ENCODE results near the gene BRD2. TPM values are rescaled to one million over a fixed set of nuclear protein-coding genes. Genes with fewer than 3 reads are reported as not detected.

Gene BRD2
- total and polyA plus RNA-seq, 4 donors = 71.0 to 181 (median 156) TPM

DNA sequence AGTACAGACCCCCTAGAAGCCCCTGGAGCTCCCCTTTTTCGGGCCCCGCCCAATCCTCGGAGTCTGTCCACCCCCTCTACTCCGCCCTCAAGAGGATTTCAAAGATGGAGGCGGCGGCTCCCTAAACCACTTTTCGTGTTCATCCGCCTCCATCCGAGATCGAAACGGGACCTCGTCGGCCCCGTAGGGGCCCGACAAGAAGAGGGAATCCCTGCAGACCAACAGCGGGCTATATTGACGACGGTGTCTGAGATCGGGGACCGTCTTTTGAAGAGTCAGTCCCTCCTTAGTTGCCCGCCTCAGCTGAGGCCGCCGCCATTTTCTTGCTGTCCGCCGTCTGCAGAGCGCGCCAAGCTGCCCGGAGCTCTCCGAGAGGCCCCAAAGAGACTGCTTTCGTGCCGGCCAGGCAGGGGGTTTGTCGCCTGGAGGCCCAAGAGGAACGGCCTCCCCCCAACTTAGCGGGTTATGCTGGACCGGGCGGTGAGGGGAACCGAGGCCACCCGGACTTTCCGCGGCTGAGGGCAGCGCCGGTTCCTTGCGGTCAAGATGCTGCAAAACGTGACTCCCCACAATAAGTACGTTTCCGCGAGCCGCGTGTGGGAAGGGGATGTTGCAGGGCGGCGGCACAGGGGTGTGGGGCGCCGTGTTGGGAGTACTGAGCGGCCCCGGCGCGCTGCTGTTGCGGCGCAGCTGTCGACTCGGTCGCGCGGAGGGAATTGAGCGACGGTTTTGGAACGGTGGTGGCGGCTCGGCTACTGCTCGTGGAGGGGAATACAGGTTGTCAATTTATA, 4.2 kb downstream of the BRD2 start:
- Histone ChIP-seq H3K9me3 (ENCODE audit: control insufficient read depth, low read length) (no peaks in the 10 kb centered on the region), H3K4me1 (ENCODE audit: control insufficient read depth in 1 of 2, insufficient read depth in 2 of 2, low read length in 2 of 2) (no peaks in the 10 kb centered on the region), H3K27ac (ENCODE audit: low read depth in 1 of 2, low read length in 2 of 2) (peak overlapping the region in 1 of 2 donors; percentile 19), H3K27me3 (ENCODE audit: control insufficient read depth in 1 of 2, insufficient read depth in 2 of 2, low read length in 1 of 2) (peaks cover 0 to 2% of the 10 kb centered on the region in 2 donors), H3K36me3 (ENCODE audit: control insufficient read depth in 1 of 2, insufficient read depth in 2 of 2, low read length in 1 of 2) (peaks cover 3 to 20% of the 10 kb centered on the region in 2 donors), H3K4me3 (ENCODE audit: low read length in 2 of 2) (peak overlapping the region; percentile 83 to 91)
- ATAC-seq (ENCODE audit: low FRiP score) (no peak), DNase-seq (peak; percentile 70 to 84)
- WGBS, 2 donors = 0 to 1% methylated on average over 70 of the region's 70 CpGs
- intact Hi-C loops (cut with DNase I) = loop anchor here (2.0 to 10.0 kb wide), 4 partner anchors 130 to 778 kb away; partner anchors contain the start of genes GPSM3 (in 1 of the 2), PBX2 (in 1 of the 2), PSMB8 (in 1 of the 2) and ZBTB22 (in 1 of the 2)

DNA sequence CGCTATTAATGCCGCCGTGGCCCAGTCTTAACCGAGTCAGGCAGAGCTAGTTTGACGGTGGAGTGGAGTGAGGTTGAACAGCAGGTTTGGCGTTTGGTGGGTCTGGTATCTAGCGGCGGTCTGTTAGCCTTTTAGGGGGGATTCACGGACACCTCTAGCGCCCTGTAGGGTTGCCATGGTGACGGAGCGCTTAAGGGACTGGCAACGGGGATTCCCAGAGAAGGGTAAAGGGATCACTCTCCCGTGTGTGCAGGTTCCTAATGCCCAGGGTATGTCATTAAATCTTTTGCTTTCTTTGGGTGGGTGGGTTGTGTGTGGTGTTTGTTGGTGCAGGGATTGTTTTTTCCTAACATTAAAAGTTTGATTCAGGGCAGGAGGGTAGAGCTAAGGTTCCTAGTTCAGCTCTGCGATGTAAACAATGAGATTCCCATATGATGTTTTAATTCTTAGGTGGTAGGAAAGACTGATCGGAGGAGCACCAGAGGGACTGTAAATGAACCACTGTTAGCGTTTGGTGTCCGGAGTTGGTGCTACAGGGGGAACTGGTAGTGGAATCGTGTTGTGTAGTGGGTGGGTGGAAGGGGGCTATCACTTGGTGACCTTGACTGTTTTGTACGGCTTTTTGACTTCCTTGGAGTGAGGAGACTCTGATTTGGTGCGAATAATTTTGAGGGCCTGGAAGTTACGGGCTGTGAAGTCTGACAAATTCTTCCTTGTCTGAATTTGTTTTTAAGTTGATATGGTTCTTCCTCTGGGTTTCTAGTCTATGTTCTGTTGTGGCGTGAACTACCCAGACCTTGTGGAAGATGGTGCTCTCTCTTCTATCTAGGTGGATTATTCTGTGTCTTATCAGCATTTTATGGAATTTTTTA, 5.0 kb downstream of the BRD2 start:
- DNase-seq = peak in 1 of 2 donors; percentile 79

DNA sequence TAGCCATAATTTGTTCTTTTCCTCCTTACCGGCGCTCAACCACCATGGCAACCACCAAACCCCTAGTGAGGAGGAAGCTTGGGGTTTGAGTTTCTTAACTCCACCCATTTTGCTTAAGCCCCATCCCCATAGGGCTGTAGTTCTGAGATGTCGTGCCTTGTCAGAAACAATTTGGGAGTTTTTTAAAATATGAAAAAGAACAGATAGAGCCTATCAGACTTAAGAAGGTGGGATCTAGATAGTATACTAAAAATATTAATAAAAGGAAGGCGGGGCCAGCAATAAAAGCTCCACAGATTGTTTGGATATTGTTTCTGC, 5.6 kb downstream of the BRD2 start:
- no peaks in the 10 kb centered on the region for H3K4me1 ChIP-seq (ENCODE audit: control insufficient read depth in 1 of 2, insufficient read depth in 2 of 2, low read length in 2 of 2)
- ATAC-seq (ENCODE audit: low FRiP score) = no peak
- intact Hi-C loops (cut with DNase I) = loop anchor here (5.0 to 10.0 kb wide), 3 partner anchors 132 to 779 kb away; partner anchors contain the start of genes GPSM3 (in 1 of the 2), PBX2 (in 1 of the 2) and PSMB8 (in 1 of the 2)
- peak overlapping the region; percentile 83 to 91 for H3K4me3 ChIP-seq (ENCODE audit: low read length in 2 of 2)
- 0 to 1% methylated on average over 4 of the region's 4 CpGs for WGBS, 2 donors
- no peaks in the 10 kb centered on the region for H3K9me3 ChIP-seq (ENCODE audit: control insufficient read depth, low read length)
- H3K36me3 ChIP-seq (ENCODE audit: control insufficient read depth in 1 of 2, insufficient read depth in 2 of 2, low read length in 1 of 2) = peaks cover 10 to 24% of the 10 kb centered on the region in 2 donors
- H3K27ac ChIP-seq (ENCODE audit: low read depth in 1 of 2, low read length in 2 of 2) = no peak overlapping the region
- no peak for DNase-seq
- H3K27me3 ChIP-seq (ENCODE audit: control insufficient read depth in 1 of 2, insufficient read depth in 2 of 2, low read length in 1 of 2) = peaks cover 0 to 2% of the 10 kb centered on the region in 2 donors

More for the DNA sequence above, 5.0 kb downstream of the BRD2 start:
- Histone ChIP-seq H3K36me3 (ENCODE audit: control insufficient read depth in 1 of 2, insufficient read depth in 2 of 2, low read length in 1 of 2) (peaks cover 5 to 22% of the 10 kb centered on the region in 2 donors), H3K9me3 (ENCODE audit: control insufficient read depth, low read length) (no peaks in the 10 kb centered on the region), H3K27me3 (ENCODE audit: control insufficient read depth in 1 of 2, insufficient read depth in 2 of 2, low read length in 1 of 2) (peaks cover 0 to 2% of the 10 kb centered on the region in 2 donors), H3K4me3 (ENCODE audit: low read length in 2 of 2) (peak overlapping the region; percentile 83 to 91), H3K4me1 (ENCODE audit: control insufficient read depth in 1 of 2, insufficient read depth in 2 of 2, low read length in 2 of 2) (no peaks in the 10 kb centered on the region), H3K27ac (ENCODE audit: low read depth in 1 of 2, low read length in 2 of 2) (no peak overlapping the region)
- intact Hi-C loops (cut with DNase I) = loop anchor here (2.0 to 10.0 kb wide), 4 partner anchors 131 to 779 kb away; partner anchors contain the start of genes GPSM3 (in 1 of the 2), PBX2 (in 1 of the 2), PSMB8 (in 1 of the 2) and ZBTB22 (in 1 of the 2)
- 0% methylated on average over 23 of the region's 23 CpGs for WGBS, 2 donors
- no peak for ATAC-seq (ENCODE audit: low FRiP score)

DNA sequence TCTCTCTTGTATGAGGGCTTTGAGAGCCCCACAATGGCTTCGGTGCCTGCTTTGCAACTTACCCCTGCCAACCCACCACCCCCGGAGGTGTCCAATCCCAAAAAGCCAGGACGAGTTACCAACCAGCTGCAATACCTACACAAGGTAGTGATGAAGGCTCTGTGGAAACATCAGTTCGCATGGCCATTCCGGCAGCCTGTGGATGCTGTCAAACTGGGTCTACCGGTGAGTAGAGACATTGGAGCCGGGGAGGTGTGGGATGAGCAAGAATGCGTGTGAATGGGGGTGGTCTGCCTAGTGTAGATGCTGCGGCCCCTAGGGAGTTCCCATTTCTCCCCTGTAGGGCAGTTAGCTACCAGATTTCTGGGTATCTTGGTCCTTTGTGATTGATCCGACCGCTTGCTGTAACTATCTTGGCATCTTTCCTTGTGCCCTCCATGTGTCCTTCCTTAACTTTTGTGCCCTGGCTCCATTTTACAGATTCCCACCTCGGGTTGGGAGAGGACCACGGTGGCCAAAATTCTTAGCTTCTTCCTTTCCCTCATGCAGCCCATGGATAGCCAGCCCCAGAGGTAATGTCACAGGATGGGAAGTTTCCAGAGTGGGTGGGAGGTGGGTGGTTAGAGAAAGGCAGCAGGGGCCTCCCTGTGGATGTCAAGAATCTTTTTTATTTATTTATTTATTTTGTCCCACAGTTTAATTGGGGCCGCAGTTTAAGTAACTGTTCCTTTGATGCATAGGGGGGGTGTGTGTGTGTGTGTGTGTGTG, 6.3 kb downstream of the BRD2 start:
- H3K4me3 ChIP-seq (ENCODE audit: low read length in 2 of 2) = peak overlapping the region; percentile 83 to 91
- WGBS, 2 donors = 2 to 4% methylated on average over 14 of the region's 14 CpGs
- no peaks in the 10 kb centered on the region for H3K9me3 ChIP-seq (ENCODE audit: control insufficient read depth, low read length)
- ATAC-seq (ENCODE audit: low FRiP score) = no peak
- peaks cover 10 to 26% of the 10 kb centered on the region in 2 donors for H3K36me3 ChIP-seq (ENCODE audit: control insufficient read depth in 1 of 2, insufficient read depth in 2 of 2, low read length in 1 of 2)
- intact Hi-C loops (cut with DNase I) = loop anchor here (5.0 to 10.0 kb wide), 3 partner anchors 132 to 780 kb away; partner anchors contain the start of genes GPSM3 (in 1 of the 2), PBX2 (in 1 of the 2) and PSMB8 (in 1 of the 2)
- no peaks in the 10 kb centered on the region for H3K4me1 ChIP-seq (ENCODE audit: control insufficient read depth in 1 of 2, insufficient read depth in 2 of 2, low read length in 2 of 2)
- H3K27me3 ChIP-seq (ENCODE audit: control insufficient read depth in 1 of 2, insufficient read depth in 2 of 2, low read length in 1 of 2) = peaks cover 0 to 2% of the 10 kb centered on the region in 2 donors
- no peak for DNase-seq
- no peak overlapping the region for H3K27ac ChIP-seq (ENCODE audit: low read depth in 1 of 2, low read length in 2 of 2)

DNA sequence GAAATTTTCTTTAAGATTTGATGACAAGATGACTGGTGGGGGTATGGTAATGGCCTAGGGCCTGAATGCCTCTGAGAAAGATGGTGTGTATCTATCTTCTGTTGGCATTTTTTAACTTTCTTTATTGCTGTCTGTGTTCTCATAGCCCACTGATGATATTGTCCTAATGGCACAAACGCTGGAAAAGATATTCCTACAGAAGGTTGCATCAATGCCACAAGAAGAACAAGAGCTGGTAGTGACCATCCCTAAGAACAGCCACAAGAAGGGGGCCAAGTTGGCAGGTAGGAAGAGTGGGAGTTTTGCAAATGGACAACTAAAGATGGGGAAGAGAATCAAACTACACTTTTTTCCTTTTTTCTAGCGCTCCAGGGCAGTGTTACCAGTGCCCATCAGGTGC, 7.5 kb downstream of the BRD2 start:
- Histone ChIP-seq H3K4me3 (ENCODE audit: low read length in 2 of 2) (no peak overlapping the region), H3K9me3 (ENCODE audit: control insufficient read depth, low read length) (no peaks in the 10 kb centered on the region), H3K27me3 (ENCODE audit: control insufficient read depth in 1 of 2, insufficient read depth in 2 of 2, low read length in 1 of 2) (peaks cover 0 to 2% of the 10 kb centered on the region in 2 donors), H3K4me1 (ENCODE audit: control insufficient read depth in 1 of 2, insufficient read depth in 2 of 2, low read length in 2 of 2) (no peaks in the 10 kb centered on the region), H3K27ac (ENCODE audit: low read depth in 1 of 2, low read length in 2 of 2) (no peak overlapping the region), H3K36me3 (ENCODE audit: control insufficient read depth in 1 of 2, insufficient read depth in 2 of 2, low read length in 1 of 2) (peaks cover 10 to 31% of the 10 kb centered on the region in 2 donors)
- WGBS, 2 donors = 37 to 51% methylated on average over 2 of the region's 2 CpGs
- intact Hi-C loops (cut with DNase I) = loop anchor here in 1 of 2 donors (10.0 kb wide), 1 partner anchor 781 kb away; the partner anchor contains the start of genes GPSM3 and PBX2
- no peak for DNase-seq
- ATAC-seq (ENCODE audit: low FRiP score) = no peak

DNA sequence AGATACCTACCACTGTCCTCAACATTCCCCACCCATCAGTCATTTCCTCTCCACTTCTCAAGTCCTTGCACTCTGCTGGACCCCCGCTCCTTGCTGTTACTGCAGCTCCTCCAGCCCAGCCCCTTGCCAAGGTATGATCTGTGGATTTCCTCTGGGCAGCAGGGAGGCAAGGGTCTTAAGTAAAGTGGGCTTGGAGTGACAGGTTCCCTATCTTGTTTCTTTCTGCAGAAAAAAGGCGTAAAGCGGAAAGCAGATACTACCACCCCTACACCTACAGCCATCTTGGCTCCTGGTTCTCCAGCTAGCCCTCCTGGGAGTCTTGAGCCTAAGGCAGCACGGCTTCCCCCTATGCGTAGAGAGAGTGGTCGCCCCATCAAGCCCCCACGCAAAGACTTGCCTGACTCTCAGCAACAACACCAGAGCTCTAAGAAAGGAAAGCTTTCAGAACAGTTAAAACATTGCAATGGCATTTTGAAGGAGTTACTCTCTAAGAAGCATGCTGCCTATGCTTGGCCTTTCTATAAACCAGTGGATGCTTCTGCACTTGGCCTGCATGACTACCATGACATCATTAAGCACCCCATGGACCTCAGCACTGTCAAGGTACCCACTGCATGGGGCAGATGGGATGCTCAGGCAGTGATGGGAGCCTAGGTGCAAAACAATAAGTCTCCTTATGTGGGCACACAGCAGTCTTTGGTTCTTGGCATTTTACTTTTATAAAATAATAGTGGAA, 8.1 kb downstream of the BRD2 start:
- DNase-seq = no peak
- no peaks in the 10 kb centered on the region for H3K4me1 ChIP-seq (ENCODE audit: control insufficient read depth in 1 of 2, insufficient read depth in 2 of 2, low read length in 2 of 2)
- H3K27me3 ChIP-seq (ENCODE audit: control insufficient read depth in 1 of 2, insufficient read depth in 2 of 2, low read length in 1 of 2) = peaks cover 0 to 2% of the 10 kb centered on the region in 2 donors
- H3K9me3 ChIP-seq (ENCODE audit: control insufficient read depth, low read length) = no peaks in the 10 kb centered on the region
- no peak for ATAC-seq (ENCODE audit: low FRiP score)
- no peak overlapping the region for H3K4me3 ChIP-seq (ENCODE audit: low read length in 2 of 2)
- no peak overlapping the region for H3K27ac ChIP-seq (ENCODE audit: low read depth in 1 of 2, low read length in 2 of 2)
- intact Hi-C loops (cut with DNase I) = loop anchor here in 1 of 2 donors (10.0 kb wide), 1 partner anchor 782 kb away; the partner anchor contains the start of genes GPSM3 and PBX2
- peaks cover 10 to 31% of the 10 kb centered on the region in 2 donors for H3K36me3 ChIP-seq (ENCODE audit: control insufficient read depth in 1 of 2, insufficient read depth in 2 of 2, low read length in 1 of 2)
- WGBS, 2 donors = 63 to 68% methylated on average over 7 of the region's 7 CpGs

DNA sequence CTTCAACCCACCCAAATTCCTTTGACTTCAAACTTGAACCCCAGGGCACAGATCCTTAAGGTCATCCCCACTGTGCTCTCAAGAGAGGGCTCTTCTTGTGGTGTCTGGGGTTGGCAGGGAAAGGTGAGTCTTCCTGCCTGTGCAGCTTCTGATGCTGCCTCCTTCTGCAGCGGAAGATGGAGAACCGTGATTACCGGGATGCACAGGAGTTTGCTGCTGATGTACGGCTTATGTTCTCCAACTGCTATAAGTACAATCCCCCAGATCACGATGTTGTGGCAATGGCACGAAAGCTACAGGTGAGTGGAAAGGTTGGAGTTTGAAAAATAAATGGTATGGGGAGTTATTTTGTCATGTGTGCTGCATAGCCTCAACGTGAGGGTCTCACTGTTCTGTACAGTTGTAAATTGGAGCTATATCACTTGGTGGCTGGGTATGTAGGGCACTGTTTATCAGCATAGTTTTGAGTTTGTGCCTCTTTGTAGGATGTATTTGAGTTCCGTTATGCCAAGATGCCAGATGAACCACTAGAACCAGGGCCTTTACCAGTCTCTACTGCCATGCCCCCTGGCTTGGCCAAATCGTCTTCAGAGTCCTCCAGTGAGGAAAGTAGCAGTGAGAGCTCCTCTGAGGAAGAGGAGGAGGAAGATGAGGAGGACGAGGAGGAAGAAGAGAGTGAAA, 9.0 kb downstream of the BRD2 start:
- H3K9me3 ChIP-seq (ENCODE audit: control insufficient read depth, low read length) = no peaks in the 10 kb centered on the region
- H3K4me3 ChIP-seq (ENCODE audit: low read length in 2 of 2) = no peak overlapping the region
- ATAC-seq (ENCODE audit: low FRiP score) = no peak
- H3K4me1 ChIP-seq (ENCODE audit: control insufficient read depth in 1 of 2, insufficient read depth in 2 of 2, low read length in 2 of 2) = no peaks in the 10 kb centered on the region
- intact Hi-C loops (cut with DNase I) = loop anchor here in 1 of 2 donors (10.0 kb wide), 1 partner anchor 783 kb away; the partner anchor contains the start of genes GPSM3 and PBX2
- WGBS, 2 donors = 50 to 55% methylated on average over 10 of the region's 10 CpGs
- H3K27me3 ChIP-seq (ENCODE audit: control insufficient read depth in 1 of 2, insufficient read depth in 2 of 2, low read length in 1 of 2) = no peaks in the 10 kb centered on the region
- DNase-seq = no peak
- H3K36me3 ChIP-seq (ENCODE audit: control insufficient read depth in 1 of 2, insufficient read depth in 2 of 2, low read length in 1 of 2) = peaks cover 10 to 31% of the 10 kb centered on the region in 2 donors
- H3K27ac ChIP-seq (ENCODE audit: low read depth in 1 of 2, low read length in 2 of 2) = no peak overlapping the region
